ENCODE data around the gene VHLL. TPM values are rescaled to one million over a fixed set of nuclear protein-coding genes. Genes with fewer than 3 reads are reported as not detected.
A peak's percentile ranks its signal among the peaks of the same experiment; 100 is the strongest.
"Not testable (repeated sequence)": the region's sequence is repeated elsewhere in the genome, so short reads cannot be mapped to it uniquely, and the experiment has no call there.

VHLL gene
- total RNA-seq (2022) (0.49 TPM in 1 of 2 replicates, not detected in the other), Bru-seq, nascent RNA (not detected), BruChase-seq, experiment 1, labeled RNA remaining after a 6-hour chase (percentile 70 among the genes with signal in this experiment), BruChase-seq, experiment 2, labeled RNA remaining after a 2-hour chase (percentile 58 among the genes with signal in this experiment)
- long read RNA-seq: 0 reads

- H3K27ac Mint-ChIP-seq (ENCODE audit: low read depth, unreplicated experiment): no peak within 1 kb of the TSS
- TF ChIP-seq CTCF (IDR thresholded peaks at IDR 0.05; ENCODE audit: unreplicated experiment): no peak
- no TSS peak for BruUV-seq (replicated peaks)
- H3K9me3 Mint-ChIP-seq (ENCODE audit: unreplicated experiment): no peaks in the 10 kb centered on the region
- no peak for DNase-seq (ENCODE audit: unreplicated experiment)
- H3K36me3 Mint-ChIP-seq (ENCODE audit: insufficient read depth, unreplicated experiment): peaks cover 35% of the 10 kb centered on the region
- H3K4me3 Mint-ChIP-seq (ENCODE audit: unreplicated experiment): no peak within 1 kb of the TSS
- POLR2A ChIA-PET: interaction anchor here (13.5 kb wide), 1 partner anchor 15 kb away, joined by 210 read pairs; the partner anchor contains the start of genes SMG5 and TMEM79
- no peaks in the 10 kb centered on the region for H3K27me3 Mint-ChIP-seq (ENCODE audit: insufficient read depth, unreplicated experiment)
- intact Hi-C loops (cut with micrococcal nuclease): no loop called here
- peaks cover 23% of the 10 kb centered on the region for H3K4me1 Mint-ChIP-seq (ENCODE audit: insufficient read depth, unreplicated experiment)
- CTCF ChIA-PET: interaction anchor here (0.6 to 3.7 kb wide), 4 partner anchors 15 to 169 kb away, joined by 3 to 16 read pairs (median 4); partner anchors contain the start of gene TMEM79
Measured at GRCh38 chr1:156298852-156299357, at the start of gene VHLL. TSS of gene VHLL (minus strand) at chr1:156299307. CDS start at chr1:156299189, 118 bp downstream.

- Mint-ChIP-seq H3K27ac (ENCODE audit: low read depth, unreplicated experiment) (no peak overlapping the region), H3K36me3 (ENCODE audit: insufficient read depth, unreplicated experiment) (no peaks in the 10 kb centered on the region), H3K4me1 (ENCODE audit: insufficient read depth, unreplicated experiment) (no peaks in the 10 kb centered on the region), H3K9me3 (ENCODE audit: unreplicated experiment) (no peaks in the 10 kb centered on the region), H3K27me3 (ENCODE audit: insufficient read depth, unreplicated experiment) (no peaks in the 10 kb centered on the region), H3K4me3 (ENCODE audit: unreplicated experiment) (no peak overlapping the region)
- ChIA-PET POLR2A (interaction anchor here (1.6 kb wide), 1 partner anchor 110 kb away, joined by 3 read pairs; no protein-coding TSS in a partner anchor), CTCF (interaction anchor here (0.5 to 4.8 kb wide), 8 partner anchors 8 to 421 kb away, joined by 3 to 38 read pairs (median 4); no protein-coding TSS in a partner anchor)
- no peak for TF ChIP-seq CTCF (IDR thresholded peaks at IDR 0.05; ENCODE audit: unreplicated experiment)
- DNase-seq (ENCODE audit: unreplicated experiment): no peak
- no TSS peak for BruUV-seq (replicated peaks)
- intact Hi-C loops (cut with micrococcal nuclease): no loop called here
Measured at GRCh38 chr1:156347331-156347730, 48.2 kb upstream of the VHLL start.

GRCh38 chr1:156346636-156347035, 47.5 kb upstream of the VHLL start:
- intact Hi-C loops (cut with micrococcal nuclease): no loop called here
- no peak for TF ChIP-seq CTCF (IDR thresholded peaks at IDR 0.05; ENCODE audit: unreplicated experiment)
- BruUV-seq (replicated peaks): no TSS peak
- POLR2A ChIA-PET: interaction anchor here (0.6 to 1.6 kb wide), 3 partner anchors 14 to 111 kb away, joined by 3 read pairs; no protein-coding TSS in a partner anchor
- H3K36me3 Mint-ChIP-seq (ENCODE audit: insufficient read depth, unreplicated experiment): no peaks in the 10 kb centered on the region
- CTCF ChIA-PET: interaction anchor here (1.2 to 4.8 kb wide), 3 partner anchors 9 to 73 kb away, joined by 4 to 38 read pairs (median 17); no protein-coding TSS in a partner anchor
- no peak overlapping the region for H3K27ac Mint-ChIP-seq (ENCODE audit: low read depth, unreplicated experiment)
- DNase-seq (ENCODE audit: unreplicated experiment): no peak
- no peaks in the 10 kb centered on the region for H3K4me1 Mint-ChIP-seq (ENCODE audit: insufficient read depth, unreplicated experiment)
- no peaks in the 10 kb centered on the region for H3K9me3 Mint-ChIP-seq (ENCODE audit: unreplicated experiment)
- no peaks in the 10 kb centered on the region for H3K27me3 Mint-ChIP-seq (ENCODE audit: insufficient read depth, unreplicated experiment)
- H3K4me3 Mint-ChIP-seq (ENCODE audit: unreplicated experiment): no peak overlapping the region

- BruUV-seq (replicated peaks); H3K4me3 Mint-ChIP-seq (ENCODE audit: unreplicated experiment); H3K27me3 Mint-ChIP-seq (ENCODE audit: insufficient read depth, unreplicated experiment); H3K4me1 Mint-ChIP-seq (ENCODE audit: insufficient read depth, unreplicated experiment); DNase-seq (ENCODE audit: unreplicated experiment); H3K9me3 Mint-ChIP-seq (ENCODE audit: unreplicated experiment); intact Hi-C loops (cut with micrococcal nuclease); H3K36me3 Mint-ChIP-seq (ENCODE audit: insufficient read depth, unreplicated experiment); H3K27ac Mint-ChIP-seq (ENCODE audit: low read depth, unreplicated experiment): not testable (repeated sequence)
- ChIA-PET POLR2A (interaction anchor here (0.6 to 1.1 kb wide), 2 partner anchors 14 to 87 kb away, joined by 3 read pairs; no protein-coding TSS in a partner anchor), CTCF (interaction anchor here (0.5 to 4.8 kb wide), 6 partner anchors 10 to 259 kb away, joined by 3 to 38 read pairs (median 6); no protein-coding TSS in a partner anchor)
Measured at GRCh38 chr1:156346035-156346434, 46.9 kb upstream of the VHLL start.
